22Rv1 (cell line): ENCODE data around the gene TYR.
A peak's percentile ranks its signal among the peaks of the same experiment; 100 is the strongest.
"Not testable (repeated sequence)": the region's sequence is repeated elsewhere in the genome, so short reads cannot be mapped to it uniquely, and the experiment has no call there.

Experiments used
- CTCF ChIP-seq: fragments of 450-650 bp; IDR thresholded peaks from 2 replicates; pipeline ENCODE4 v1.5.1; 2017; ENCODE audit warnings: mild to moderate bottlenecking
- ZFX ChIP-seq: fragments of 450-650 bp; IDR thresholded peaks from 2 replicates; pipeline ENCODE4 v1.6.1; 2017; ENCODE audit warnings: antibody characterized with exemption, borderline replicate concordance

- peak; percentile 49 for TF ChIP-seq CTCF
- TF ChIP-seq ZFX = not testable (repeated sequence)
These were observed 156.0 kb downstream of the TYR start for GRCh38 chr11:89333704-89334103.
